OCI-M1 (cell line): ENCODE results near the gene MACO1.
"Not testable (repeated sequence)": the region's sequence is repeated elsewhere in the genome, so short reads cannot be mapped to it uniquely, and the experiment has no call there.

Source experiments
- DNase-seq: peaks from one replicate; lab custom pipeline; 2025; lab: John Stamatoyannopoulos, UW

MACO1 gene

GRCh38 chr1:25430073-25430966 is at the start of gene MACO1:
Gene MACO1, plus strand, starts transcription at chr1:25430897. Its CDS starts 202 bp downstream, at chr1:25431099.
- DNase-seq = peak; percentile 98

- not testable (repeated sequence) for DNase-seq
Observed at GRCh38 chr1:25382543-25382942, 48.2 kb upstream of the MACO1 start.

- DNase-seq = not testable (repeated sequence)
Observed at GRCh38 chr1:25383090-25383489, 47.6 kb upstream of the MACO1 start.

- DNase-seq = not testable (repeated sequence)
Observed at GRCh38 chr1:25383875-25384274, 46.8 kb upstream of the MACO1 start.

GRCh38 chr1:25387096-25387495 is 43.6 kb upstream of the MACO1 start:
- DNase-seq = not testable (repeated sequence)

GRCh38 chr1:25388691-25389090 is 42.0 kb upstream of the MACO1 start:
- DNase-seq = not testable (repeated sequence)

- not testable (repeated sequence) for DNase-seq
Observed at GRCh38 chr1:25389721-25390120, 41.0 kb upstream of the MACO1 start.

GRCh38 chr1:25392841-25393240 is 37.9 kb upstream of the MACO1 start:
- no peak for DNase-seq

- DNase-seq = not testable (repeated sequence)
Observed at GRCh38 chr1:25397549-25397948, 33.1 kb upstream of the MACO1 start.

GRCh38 chr1:25398079-25398478 is 32.6 kb upstream of the MACO1 start:
- not testable (repeated sequence) for DNase-seq

- DNase-seq = peak; percentile 22
Observed at GRCh38 chr1:25402947-25403803, 27.5 kb upstream of the MACO1 start.

GRCh38 chr1:25405731-25406305 is 24.9 kb upstream of the MACO1 start:
- not testable (repeated sequence) for DNase-seq

GRCh38 chr1:25409641-25410427 is 20.9 kb upstream of the MACO1 start:
- peak; percentile 50 for DNase-seq

GRCh38 chr1:25412872-25413623 is 17.6 kb upstream of the MACO1 start:
- DNase-seq = peak; percentile 94

GRCh38 chr1:25414157-25414556 is 16.5 kb upstream of the MACO1 start:
- DNase-seq = peak; percentile 45

- not testable (repeated sequence) for DNase-seq
Observed at GRCh38 chr1:25414578-25414977, 16.1 kb upstream of the MACO1 start.

GRCh38 chr1:25417280-25417679 is 13.4 kb upstream of the MACO1 start:
- not testable (repeated sequence) for DNase-seq

- not testable (repeated sequence) for DNase-seq
Observed at GRCh38 chr1:25419339-25419738, 11.4 kb upstream of the MACO1 start.

- DNase-seq = peak; percentile 33
Observed at GRCh38 chr1:25420715-25421114, 10.0 kb upstream of the MACO1 start, which contains the start of gene RHCE. Gene RHCE, minus strand, starts transcription at chr1:25420825. Its CDS starts 39 bp downstream, at chr1:25420786.

- not testable (repeated sequence) for DNase-seq
Observed at GRCh38 chr1:25423206-25423605, 7.5 kb upstream of the MACO1 start.
